ENCODE measurements around the gene PHLDB3. TPM values are rescaled to one million over a fixed set of nuclear protein-coding genes. Genes with fewer than 3 reads are reported as not detected.

PHLDB3 gene
- total and polyA plus RNA-seq, 2 donors (not counting 3 experiments of a cell fraction or from before 2014, with no cell fraction given): 5.5 to 12.0 TPM

GRCh38 chr19:43482193-43482592 is 22.4 kb downstream of the PHLDB3 start:
- Histone ChIP-seq H3K27me3 (ENCODE audit: control insufficient read depth in 2 of 2, insufficient read depth in 2 of 2, low read length in 2 of 2) (no peaks in the 10 kb centered on the region), H3K9me1 (replicated peaks; ENCODE audit: control insufficient read depth, extremely low read depth, insufficient read depth, low read length) (no peaks in the 10 kb centered on the region), H3K36me3 (ENCODE audit: control insufficient read depth in 2 of 2, extremely low read depth in 1 of 2, insufficient read depth in 2 of 2, low read length in 2 of 2) (peaks cover 0 to 2% of the 10 kb centered on the region in 2 experiments), H3K79me2 (ENCODE audit: control insufficient read depth, insufficient read depth, low read length) (no peaks in the 10 kb centered on the region), H3K27ac (ENCODE audit: insufficient read depth, low read depth, low read length) (no peak overlapping the region), H3K4me1 (ENCODE audit: control insufficient read depth, extremely low read depth, insufficient read depth, low read length) (no peaks in the 10 kb centered on the region), H3K9me3 (replicated peaks; ENCODE audit: control insufficient read depth, insufficient read depth, low read length) (no peaks in the 10 kb centered on the region), H3K4me3 (replicated peaks in 1 of 3; ENCODE audit: insufficient read depth in 1 of 3, low read depth in 1 of 3, low read length in 3 of 3) (no peak overlapping the region), H3K4me2 (ENCODE audit: insufficient read depth, low read length) (no peak overlapping the region), H4K20me1 (replicated peaks; ENCODE audit: control insufficient read depth, extremely low read depth, insufficient read depth, low read length) (no peaks in the 10 kb centered on the region), H2AFZ (ENCODE audit: low read depth, low read length) (no peak overlapping the region), H3K9ac (replicated peaks; ENCODE audit: extremely low read depth, insufficient read depth, low read length) (no peak overlapping the region)
- intact Hi-C loops (cut with micrococcal nuclease) (no loop called here), dilution Hi-C loops (cut with MboI; ENCODE audit: extremely low pct_ligation_motif_present, low sequenced_read_pairs) (no loop called here)
- CTCF ChIA-PET: interaction anchor here (0.9 to 3.1 kb wide), 3 partner anchors 35 to 47 kb away, joined by 3 to 9 read pairs (median 8); no protein-coding TSS in a partner anchor
- FAIRE-seq (no peak), DNase-seq (ENCODE audit: low read depth, low spot score) (no peak)
- POLR2A ChIA-PET: interaction anchor here (0.6 kb wide), 1 partner anchor 10 kb away, joined by 12 read pairs; no protein-coding TSS in a partner anchor
- TF ChIP-seq FOS (IDR thresholded peaks at IDR 0.05; ENCODE audit: borderline replicate concordance, insufficient read depth, low read length): no peak
- no peak for TF ChIP-seq CTCF (IDR thresholded peaks at IDR 0.05; ENCODE audit: extremely low read depth in 1 of 2, insufficient read depth in 1 of 2, low read depth in 1 of 2, low read length in 2 of 2)
- TF ChIP-seq POLR2AphosphoS5 (IDR thresholded peaks at IDR 0.05; ENCODE audit: insufficient read depth, low read depth, low read length): no peak
- no peak for TF ChIP-seq MYC (IDR thresholded peaks at IDR 0.05; ENCODE audit: low read depth, low read length)
- no peak for TF ChIP-seq EZH2 (IDR thresholded peaks at IDR 0.05; ENCODE audit: borderline replicate concordance, low read depth, low read length, severe bottlenecking)
- no peak for TF ChIP-seq MAX (IDR thresholded peaks at IDR 0.05; ENCODE audit: insufficient read depth, insufficient read length)
- no peak for TF ChIP-seq JUN (IDR thresholded peaks at IDR 0.05; ENCODE audit: borderline replicate concordance, insufficient read depth, insufficient read length, low read depth)
- TF ChIP-seq GATA2 (IDR thresholded peaks at IDR 0.05; ENCODE audit: insufficient read depth, insufficient read length, low read depth, low read length): no peak
- TF ChIP-seq POLR2A (IDR thresholded peaks at IDR 0.05; ENCODE audit: low read depth, low read length): no peak
- no TSS peak for BruUV-seq (replicated peaks)
